Fibroblast of lung (primary cell): Measurements from ENCODE around the gene FARP1.

Source experiments
- EZH2 ChIP-seq: IDR thresholded peaks from 2 replicates; pipeline ENCODE4 v1.5.1; 2012; ENCODE audit warnings: low read length, control low read depth, mild to moderate bottlenecking; ENCODE audit errors: missing control alignments
- TF ChIP-seq, protein P1 (sequence below), 2 donors: IDR thresholded peaks in 1 of 2; conservative IDR thresholded peaks in 1 of 2; 1 replicate in 1 of 2; 2 replicates in 1 of 2; pipeline ENCODE4 v1.5.1; 2011 to 2012; ENCODE audit warnings: low read length in 2 of 2, control low read depth in 1 of 2, inconsistent platforms in 1 of 2, low read depth in 1 of 2, mild to moderate bottlenecking in 1 of 2

DNA sequence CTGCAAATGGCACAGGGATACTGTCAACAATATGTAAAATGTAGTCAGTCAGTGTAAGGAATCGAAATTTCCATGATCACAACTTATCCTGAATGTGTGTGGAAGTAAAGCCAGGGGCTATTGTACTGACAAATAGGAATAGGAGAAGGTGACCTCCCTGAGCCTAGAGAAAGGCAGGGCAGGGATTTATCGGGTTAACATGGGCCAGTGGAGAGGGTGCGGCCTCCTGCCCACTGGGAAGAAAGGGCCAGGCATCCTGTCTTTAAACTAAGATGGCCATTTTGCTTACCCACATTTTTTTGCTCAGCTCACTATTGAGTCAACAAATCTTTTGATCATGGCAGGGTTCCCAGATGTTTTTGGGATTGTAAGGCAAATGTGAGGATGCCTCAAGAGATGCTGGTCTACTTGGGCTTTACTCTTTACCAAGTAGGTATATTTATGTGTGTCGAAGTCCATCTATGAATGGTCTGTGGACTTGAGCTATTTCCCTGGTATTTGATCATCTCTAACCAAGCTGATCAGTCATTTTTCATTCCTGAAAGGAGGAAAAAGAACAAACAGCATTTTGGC, 150.8 kb downstream of the FARP1 start:
- TF ChIP-seq, protein P1, sequence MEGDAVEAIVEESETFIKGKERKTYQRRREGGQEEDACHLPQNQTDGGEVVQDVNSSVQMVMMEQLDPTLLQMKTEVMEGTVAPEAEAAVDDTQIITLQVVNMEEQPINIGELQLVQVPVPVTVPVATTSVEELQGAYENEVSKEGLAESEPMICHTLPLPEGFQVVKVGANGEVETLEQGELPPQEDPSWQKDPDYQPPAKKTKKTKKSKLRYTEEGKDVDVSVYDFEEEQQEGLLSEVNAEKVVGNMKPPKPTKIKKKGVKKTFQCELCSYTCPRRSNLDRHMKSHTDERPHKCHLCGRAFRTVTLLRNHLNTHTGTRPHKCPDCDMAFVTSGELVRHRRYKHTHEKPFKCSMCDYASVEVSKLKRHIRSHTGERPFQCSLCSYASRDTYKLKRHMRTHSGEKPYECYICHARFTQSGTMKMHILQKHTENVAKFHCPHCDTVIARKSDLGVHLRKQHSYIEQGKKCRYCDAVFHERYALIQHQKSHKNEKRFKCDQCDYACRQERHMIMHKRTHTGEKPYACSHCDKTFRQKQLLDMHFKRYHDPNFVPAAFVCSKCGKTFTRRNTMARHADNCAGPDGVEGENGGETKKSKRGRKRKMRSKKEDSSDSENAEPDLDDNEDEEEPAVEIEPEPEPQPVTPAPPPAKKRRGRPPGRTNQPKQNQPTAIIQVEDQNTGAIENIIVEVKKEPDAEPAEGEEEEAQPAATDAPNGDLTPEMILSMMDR (conservative IDR thresholded peaks at IDR 0.05 in 1 of 2, IDR thresholded peaks at IDR 0.05 in 1 of 2; ENCODE audit: low read depth in 1 of 2, low read length in 2 of 2): no peak
- TF ChIP-seq EZH2: no peak
